Skeletal muscle satellite cell (primary cell): ENCODE results near the gene ALDH18A1.
"Not testable (repeated sequence)": the region's sequence is repeated elsewhere in the genome, so short reads cannot be mapped to it uniquely, and the experiment has no call there.

Source experiments
- H3K27me3 ChIP-seq: 2 replicates; pipeline ENCODE4 v1.7.0; 2013; ENCODE audit warnings: low read length; ENCODE audit not compliant: control insufficient read depth, insufficient read depth
- H3K36me3 ChIP-seq: 2 replicates; pipeline ENCODE4 v1.7.0; 2013; ENCODE audit warnings: mild to moderate bottlenecking, control low read depth, low read length; ENCODE audit not compliant: insufficient read depth
- H3K4me1 ChIP-seq: 2 replicates; pipeline ENCODE4 v1.7.0; 2013; ENCODE audit warnings: low read length; ENCODE audit not compliant: control insufficient read depth, insufficient read depth
- H3K4me2 ChIP-seq: 2 replicates; pipeline ENCODE4 v1.7.0; 2013; ENCODE audit warnings: mild to moderate bottlenecking, low read length
- H3K4me3 ChIP-seq: 2 replicates; pipeline ENCODE4 v1.7.0; 2013; ENCODE audit warnings: low read length
- H3K9ac ChIP-seq: 2 replicates; pipeline ENCODE4 v1.7.0; 2013; ENCODE audit warnings: mild to moderate bottlenecking, low read depth, low read length, moderate library complexity
- H3K9me3 ChIP-seq: replicated peaks from 2 replicates; pipeline ENCODE4 v1.7.0; 2013; ENCODE audit warnings: mild to moderate bottlenecking, control low read depth, low read length

Gene ALDH18A1

DNA sequence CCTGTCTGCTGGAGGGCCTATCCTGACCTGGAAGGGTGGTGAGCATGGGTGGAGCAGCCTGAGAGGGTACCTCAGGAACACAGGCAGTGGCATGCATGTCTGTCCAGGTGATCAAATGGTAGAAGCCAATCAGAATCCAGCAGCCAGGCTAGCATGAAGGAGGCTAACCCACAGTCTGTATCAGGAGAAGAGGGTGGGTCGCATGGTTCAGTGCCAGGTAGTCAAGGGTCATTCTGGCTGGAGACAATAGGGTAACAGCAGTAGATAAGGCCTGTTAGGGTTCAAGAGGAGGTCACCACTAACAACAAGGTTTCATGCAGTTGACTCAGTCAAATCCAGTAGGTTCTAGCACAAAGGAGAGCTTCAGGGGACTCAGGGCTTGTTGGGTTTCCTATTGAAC is 10.4 kb downstream of the ALDH18A1 start:
- H3K4me3 ChIP-seq = no peak overlapping the region
- no peak overlapping the region for H3K9ac ChIP-seq
- no peak overlapping the region for H3K4me2 ChIP-seq
- peaks cover 70% of the 10 kb centered on the region for H3K36me3 ChIP-seq
- H3K27me3 ChIP-seq = no peaks in the 10 kb centered on the region
- H3K9me3 ChIP-seq = no peaks in the 10 kb centered on the region
- no peaks in the 10 kb centered on the region for H3K4me1 ChIP-seq

DNA sequence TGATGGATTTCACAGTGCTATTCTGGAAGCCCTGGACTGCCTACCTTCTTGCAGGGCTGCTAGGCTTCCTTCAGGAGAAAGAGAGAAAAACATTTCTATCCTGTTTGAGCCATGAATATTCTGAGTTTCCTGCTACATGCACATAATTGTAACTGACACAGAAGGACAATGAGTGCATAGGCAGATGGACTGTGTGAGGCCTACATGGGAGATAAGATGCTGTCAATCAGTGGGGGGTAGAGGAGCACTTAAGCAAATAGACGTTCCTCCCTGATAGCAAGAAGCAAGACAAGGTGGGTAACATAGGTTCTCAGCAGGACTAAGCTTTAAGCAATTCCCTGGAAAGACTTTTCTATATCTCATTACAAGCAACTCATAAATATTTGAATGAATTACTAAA is 11.6 kb downstream of the ALDH18A1 start:
- H3K27me3 ChIP-seq = no peaks in the 10 kb centered on the region
- H3K4me1 ChIP-seq = no peaks in the 10 kb centered on the region
- H3K9me3 ChIP-seq = no peaks in the 10 kb centered on the region
- H3K9ac ChIP-seq = no peak overlapping the region
- H3K4me2 ChIP-seq = no peak overlapping the region
- peaks cover 75% of the 10 kb centered on the region for H3K36me3 ChIP-seq
- H3K4me3 ChIP-seq = no peak overlapping the region

DNA sequence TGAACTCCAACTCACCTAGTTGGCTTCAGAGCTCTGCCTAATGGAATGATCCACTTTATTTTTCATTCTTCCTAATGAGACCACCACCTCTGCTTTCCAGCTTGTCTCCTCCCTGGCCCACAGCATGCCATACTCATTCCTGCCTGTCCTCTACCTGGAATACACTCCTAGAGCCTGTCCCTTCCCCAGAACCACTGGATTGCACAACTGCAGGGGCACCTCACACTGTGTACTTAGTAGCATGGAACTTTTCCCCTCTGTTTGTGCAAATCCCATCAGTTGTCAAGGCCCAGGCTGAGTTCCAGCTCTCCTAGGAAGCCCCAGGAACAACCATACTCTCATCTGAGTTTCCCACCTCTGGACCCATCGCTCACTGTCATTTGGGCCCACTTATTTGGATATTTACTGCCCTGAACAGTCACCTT is 15.6 kb downstream of the ALDH18A1 start:
- Histone ChIP-seq H3K27me3 (no peaks in the 10 kb centered on the region), H3K4me3 (no peak overlapping the region), H3K4me2 (no peak overlapping the region), H3K4me1 (no peaks in the 10 kb centered on the region), H3K9ac (no peak overlapping the region), H3K36me3 (peaks cover 76% of the 10 kb centered on the region), H3K9me3 (no peaks in the 10 kb centered on the region)

DNA sequence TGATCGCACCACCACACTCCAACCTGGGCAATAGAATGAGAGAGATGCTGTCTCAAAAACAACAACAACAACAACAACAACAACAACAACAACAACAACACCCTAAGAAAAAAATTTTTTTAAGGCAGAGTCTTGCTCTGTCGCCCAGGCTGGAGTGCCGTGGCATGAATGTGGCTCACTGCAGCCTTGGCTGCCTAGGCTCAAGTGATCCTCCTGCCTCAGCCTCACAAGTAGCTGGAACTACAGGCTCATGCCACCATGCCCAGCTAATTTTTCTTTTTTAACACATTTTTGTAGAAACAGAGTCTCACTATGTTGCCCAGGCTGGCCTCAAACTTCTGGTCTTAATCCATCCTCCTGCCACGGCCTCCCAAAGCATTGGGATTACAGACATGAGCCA is 18.6 kb downstream of the ALDH18A1 start:
- Histone ChIP-seq H3K9ac (no peak overlapping the region), H3K27me3 (no peaks in the 10 kb centered on the region), H3K36me3 (peaks cover 88% of the 10 kb centered on the region), H3K4me3 (no peak overlapping the region), H3K4me1 (no peaks in the 10 kb centered on the region), H3K9me3 (no peaks in the 10 kb centered on the region), H3K4me2 (no peak overlapping the region)

DNA sequence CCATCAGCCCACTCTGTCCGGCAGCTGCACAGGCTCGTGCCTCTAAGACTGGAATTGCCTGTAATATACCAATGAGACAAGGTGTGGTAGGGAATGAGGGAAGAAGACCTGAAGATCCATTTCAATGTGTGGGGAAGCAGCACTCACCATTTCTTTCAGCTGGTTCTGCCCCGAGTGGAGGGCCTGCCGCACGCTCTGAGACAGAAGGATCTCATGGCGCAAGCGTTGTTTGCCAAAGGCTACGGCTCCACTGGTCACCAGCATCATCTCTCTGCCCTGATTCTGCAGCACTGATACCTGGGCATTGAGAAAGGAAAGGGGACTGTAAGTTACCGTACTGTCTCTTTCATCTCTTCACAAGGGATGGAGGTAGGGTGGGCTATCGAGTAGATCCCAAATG is 19.4 kb downstream of the ALDH18A1 start:
- Histone ChIP-seq H3K9ac (no peak overlapping the region), H3K4me1 (no peaks in the 10 kb centered on the region), H3K27me3 (no peaks in the 10 kb centered on the region), H3K36me3 (peaks cover 87% of the 10 kb centered on the region), H3K4me3 (no peak overlapping the region), H3K9me3 (no peaks in the 10 kb centered on the region), H3K4me2 (no peak overlapping the region)

DNA sequence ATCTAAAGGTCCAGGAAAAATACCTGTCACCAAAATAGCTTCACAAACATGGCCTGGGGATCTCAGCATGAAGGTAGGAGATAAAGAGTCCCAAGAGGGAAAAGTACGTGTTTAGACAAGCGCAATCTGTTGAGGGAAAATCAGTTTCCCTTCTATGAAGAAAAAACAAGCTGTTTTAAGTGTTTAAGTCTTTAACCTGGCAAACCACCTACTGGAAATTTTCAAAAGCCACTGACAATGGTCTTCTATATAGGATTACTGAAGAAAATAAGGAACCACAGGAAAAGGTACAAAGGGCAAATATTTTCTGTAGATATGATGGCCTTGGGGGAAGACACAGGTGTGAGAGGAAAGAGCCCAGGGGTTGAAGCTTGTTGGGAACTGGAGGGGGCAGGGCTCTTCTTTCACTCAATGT is 21.2 kb downstream of the ALDH18A1 start:
- Histone ChIP-seq H3K36me3 (peaks cover 84% of the 10 kb centered on the region), H3K4me3 (no peak overlapping the region), H3K4me2 (no peak overlapping the region), H3K9me3 (no peaks in the 10 kb centered on the region), H3K4me1 (no peaks in the 10 kb centered on the region), H3K27me3 (no peaks in the 10 kb centered on the region), H3K9ac (no peak overlapping the region)

DNA sequence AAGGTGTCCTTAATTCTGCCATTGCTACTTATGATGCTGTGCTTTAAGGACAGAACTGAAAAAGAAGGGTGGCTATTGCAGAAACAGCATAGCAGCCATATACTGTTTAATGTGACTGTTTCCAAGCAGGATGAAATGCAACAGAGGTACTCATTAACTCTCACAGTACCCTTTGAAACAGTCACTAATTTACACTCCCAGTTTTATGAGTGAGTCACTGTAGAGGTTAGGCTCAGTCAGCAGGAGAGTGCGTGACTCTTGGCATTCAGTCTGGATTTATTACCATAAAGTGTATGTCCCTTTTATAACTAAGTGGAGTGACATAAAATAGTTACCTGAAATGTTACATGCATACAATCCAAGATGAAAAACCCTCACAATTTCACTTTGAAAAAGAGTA is 27.7 kb downstream of the ALDH18A1 start:
- Histone ChIP-seq H3K4me3 (no peak overlapping the region), H3K27me3 (no peaks in the 10 kb centered on the region), H3K36me3 (peaks cover 86% of the 10 kb centered on the region), H3K9ac (no peak overlapping the region), H3K4me1 (no peaks in the 10 kb centered on the region), H3K9me3 (no peaks in the 10 kb centered on the region), H3K4me2 (no peak overlapping the region)

DNA sequence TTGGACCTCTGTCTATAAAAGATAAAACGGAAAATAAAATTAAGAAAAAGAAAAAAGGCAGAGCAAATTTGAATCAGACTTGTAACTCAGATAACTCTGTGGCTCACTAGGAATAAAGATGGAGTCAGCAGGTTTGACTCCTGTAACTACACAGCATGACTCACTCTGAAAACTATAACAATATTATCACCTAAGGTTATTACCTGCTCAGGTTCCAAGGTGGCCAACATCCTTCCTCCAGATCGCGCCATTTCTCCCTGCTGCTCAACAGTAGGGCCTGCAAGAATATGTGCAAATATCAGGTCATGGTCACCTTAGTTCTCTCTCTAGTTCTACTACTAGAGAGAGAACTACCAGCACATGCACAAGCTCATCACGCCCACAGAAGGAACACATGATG is 30.0 kb downstream of the ALDH18A1 start:
- H3K4me3 ChIP-seq = no peak overlapping the region
- H3K4me2 ChIP-seq = no peak overlapping the region
- peaks cover 69% of the 10 kb centered on the region for H3K36me3 ChIP-seq

DNA sequence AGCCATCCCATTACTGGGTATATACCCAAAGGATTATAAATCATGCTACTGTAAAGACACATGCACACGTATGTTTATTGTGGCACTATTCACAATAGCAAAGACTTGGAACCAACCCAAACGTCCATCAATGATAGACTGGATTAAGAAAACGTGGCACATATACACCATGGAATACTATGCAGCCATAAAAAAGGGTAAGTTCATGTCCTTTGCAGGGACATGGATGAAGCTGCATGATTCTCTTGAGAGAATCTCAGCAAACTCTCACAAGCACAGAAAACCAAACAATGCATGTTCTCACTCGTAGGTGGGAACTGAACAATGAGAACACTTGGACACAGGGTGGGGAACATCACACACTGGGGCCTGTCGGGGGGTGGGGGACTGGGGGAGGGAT is 36.1 kb downstream of the ALDH18A1 start:
- H3K4me3 ChIP-seq, H3K9ac ChIP-seq, H3K4me1 ChIP-seq, H3K27me3 ChIP-seq, H3K4me2 ChIP-seq, H3K9me3 ChIP-seq: not testable (repeated sequence)
- H3K36me3 ChIP-seq = peaks cover 53% of the 10 kb centered on the region

More for the DNA sequence above, 30.0 kb downstream of the ALDH18A1 start:
- no peaks in the 10 kb centered on the region for H3K9me3 ChIP-seq
- H3K27me3 ChIP-seq = no peaks in the 10 kb centered on the region
- H3K4me1 ChIP-seq = no peaks in the 10 kb centered on the region
- no peak overlapping the region for H3K9ac ChIP-seq

DNA sequence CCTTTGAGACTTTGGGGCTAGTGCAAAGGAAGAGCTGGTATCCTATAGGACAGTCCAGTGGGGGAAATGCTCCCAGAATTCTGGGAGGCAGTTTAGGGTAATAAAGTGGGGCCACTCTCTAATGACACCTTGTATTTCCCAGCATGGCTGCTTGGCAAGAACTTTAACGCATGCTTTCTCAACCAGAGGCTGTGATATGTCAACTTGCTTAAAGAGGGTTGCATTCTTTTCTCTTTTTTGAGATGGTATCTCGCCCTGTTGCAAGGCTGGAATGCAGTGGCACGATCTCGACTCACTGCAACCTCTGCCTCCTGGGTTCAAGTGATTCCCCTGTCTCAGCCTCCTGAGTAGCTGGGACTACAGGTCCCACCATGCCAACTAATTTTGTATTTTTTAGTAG is 38.4 kb downstream of the ALDH18A1 start:
- Histone ChIP-seq H3K9ac (no peak overlapping the region), H3K4me3 (no peak overlapping the region), H3K27me3 (no peaks in the 10 kb centered on the region), H3K4me2 (no peak overlapping the region), H3K36me3 (peaks cover 61% of the 10 kb centered on the region), H3K9me3 (no peaks in the 10 kb centered on the region), H3K4me1 (no peaks in the 10 kb centered on the region)

DNA sequence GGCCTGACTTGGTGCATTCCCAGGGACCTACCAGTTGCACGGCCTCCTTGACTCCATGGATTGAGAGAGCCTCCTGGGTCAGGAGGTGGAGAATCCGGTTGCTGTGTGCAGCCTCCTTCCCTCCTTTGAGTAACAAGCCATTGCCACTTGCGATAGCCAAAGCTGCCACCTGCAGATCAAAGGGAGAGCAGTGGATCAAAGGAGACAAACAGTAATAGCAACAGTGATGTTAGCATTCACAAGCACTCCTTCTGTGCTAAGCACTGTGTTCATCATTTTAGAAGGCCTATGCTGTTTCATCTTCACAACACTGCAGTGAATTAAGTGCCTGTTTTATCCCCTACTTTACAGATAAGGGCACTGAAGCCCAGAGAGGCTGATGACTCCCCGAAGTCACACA is 40.1 kb downstream of the ALDH18A1 start:
- peaks cover 72% of the 10 kb centered on the region for H3K36me3 ChIP-seq
- H3K9me3 ChIP-seq = no peaks in the 10 kb centered on the region

DNA sequence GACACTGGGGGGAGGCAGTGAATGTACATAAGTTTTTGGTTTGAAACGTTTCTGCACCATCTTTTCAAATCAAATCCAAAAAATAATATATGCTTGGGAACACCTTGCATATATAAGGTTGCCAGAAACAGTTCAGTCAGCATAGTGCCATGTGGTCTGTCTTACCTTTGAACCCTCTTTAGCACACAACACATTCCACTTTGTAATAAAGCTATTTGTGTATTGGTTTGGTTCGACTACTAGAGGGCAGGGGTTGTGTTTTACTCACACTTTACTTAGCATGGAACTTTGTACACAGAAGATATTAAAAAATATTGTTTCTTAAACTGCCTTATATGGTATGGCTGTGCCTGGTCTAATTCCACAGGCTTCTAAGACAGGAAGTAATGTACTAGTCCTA is 43.2 kb downstream of the ALDH18A1 start:
- peaks cover 88% of the 10 kb centered on the region for H3K36me3 ChIP-seq
- no peak overlapping the region for H3K4me3 ChIP-seq
- H3K4me2 ChIP-seq = no peak overlapping the region
- no peaks in the 10 kb centered on the region for H3K9me3 ChIP-seq
- H3K4me1 ChIP-seq = no peaks in the 10 kb centered on the region
- H3K9ac ChIP-seq = no peak overlapping the region
- H3K27me3 ChIP-seq = no peaks in the 10 kb centered on the region

More for the DNA sequence above, 40.1 kb downstream of the ALDH18A1 start:
- H3K27me3 ChIP-seq = no peaks in the 10 kb centered on the region
- H3K9ac ChIP-seq = no peak overlapping the region
- H3K4me3 ChIP-seq = no peak overlapping the region
- no peaks in the 10 kb centered on the region for H3K4me1 ChIP-seq
- no peak overlapping the region for H3K4me2 ChIP-seq
